Upper lobe of left lung (tissue), 4 donors: Measurements from ENCODE around the gene DLGAP1.

Experiments
- CTCF ChIP-seq, 6 experiments: fragments of 450-650 bp in 4 of 6; fragments of 200-600 bp in 2 of 6; sonication (generic) in 2 of 6; IDR thresholded peaks; one replicate each; pipeline ENCODE4 v1.5.1; 2016 to 2019; ENCODE audit warnings: antibody characterized with exemption in 6 of 6
- EP300 ChIP-seq, 4 donors: sonication (generic); formaldehyde crosslinking; IDR thresholded peaks; one replicate each; pipeline ENCODE4 v1.5.1; 2017; ENCODE audit warnings: antibody characterized with exemption in 4 of 4, control low read depth in 2 of 4
- POLR2A ChIP-seq, 4 donors: fragments of 450-650 bp; IDR thresholded peaks; one replicate each; pipeline ENCODE4 v1.5.1; 2016 to 2017; ENCODE audit warnings: antibody characterized with exemption in 4 of 4, mild to moderate bottlenecking in 2 of 4

- no peak for TF ChIP-seq CTCF (IDR thresholded peaks at IDR 0.05)
- no peak for TF ChIP-seq EP300 (IDR thresholded peaks at IDR 0.05)
- TF ChIP-seq POLR2A (IDR thresholded peaks at IDR 0.05): no peak
These were observed 974.1 kb downstream of the DLGAP1 start for GRCh38 chr18:3480827-3481573.
